ENCODE measurements around the gene HOXA11. TPM values are rescaled to one million over a fixed set of nuclear protein-coding genes. Genes with fewer than 3 reads are reported as not detected.
A peak's percentile ranks its signal among the peaks of the same experiment; 100 is the strongest.

The HOXA11 gene
- total and polyA plus RNA-seq, 5 donors from 2014 or later, result not detected

- Histone ChIP-seq H3K27me3 (ENCODE audit: control insufficient read depth, insufficient read depth, low read length) (peaks cover 60% of the 10 kb centered on the region), H3K36me3 (ENCODE audit: control insufficient read depth, insufficient read depth, low read length) (no peaks in the 10 kb centered on the region), H3K27ac (ENCODE audit: insufficient read depth, low read length, poor library complexity, severe bottlenecking) (no peak overlapping the region), H3K9me3 (ENCODE audit: control insufficient read depth in 2 of 2, low read length in 2 of 2) (no peaks in the 10 kb centered on the region), H3K4me3 (ENCODE audit: low read depth, low read length) (no peak overlapping the region), H3K4me1 (ENCODE audit: control insufficient read depth, insufficient read depth, low read length, poor library complexity, severe bottlenecking) (peaks cover 39% of the 10 kb centered on the region)
- DNase-seq (no peak), ATAC-seq (ENCODE audit: low read depth in 2 of 2) (no peak)
- Mint-ChIP-seq H3K27me3 (peaks cover 91% of the 10 kb centered on the region), H3K36me3 (peaks cover 3% of the 10 kb centered on the region), H3K27ac (no peak overlapping the region), H3K9me3 (peaks cover 0 to 20% (median 0%) of the 10 kb centered on the region in 7 donors), H3K4me1 (peaks cover 5 to 47% (median 21%) of the 10 kb centered on the region in 4 donors), H3K4me3 (peak overlapping the region in 1 of 4 donors; percentile 64)
Observed at GRCh38 chr7:27203365-27203953, 18.4 kb upstream of the HOXA11 start.

GRCh38 chr7:27202862-27203134 lies 17.8 kb upstream of the HOXA11 start:
- no peak for ATAC-seq (ENCODE audit: low read depth in 2 of 2)
- Mint-ChIP-seq H3K4me3 (peak overlapping the region in 1 of 4 donors; percentile 64), H3K27ac (no peak overlapping the region), H3K36me3 (peaks cover 3% of the 10 kb centered on the region), H3K4me1 (peaks cover 5 to 53% (median 24%) of the 10 kb centered on the region in 4 donors), H3K27me3 (peaks cover 91% of the 10 kb centered on the region), H3K9me3 (peaks cover 0 to 22% (median 0%) of the 10 kb centered on the region in 7 donors)
- no peak overlapping the region for H3K27ac ChIP-seq (ENCODE audit: insufficient read depth, low read length, poor library complexity, severe bottlenecking)
- H3K27me3 ChIP-seq (ENCODE audit: control insufficient read depth, insufficient read depth, low read length), result peaks cover 60% of the 10 kb centered on the region
- peaks cover 39% of the 10 kb centered on the region for H3K4me1 ChIP-seq (ENCODE audit: control insufficient read depth, insufficient read depth, low read length, poor library complexity, severe bottlenecking)
- no peak for DNase-seq
- no peak overlapping the region for H3K4me3 ChIP-seq (ENCODE audit: low read depth, low read length)
- peaks cover 0 to 2% of the 10 kb centered on the region in 2 experiments for H3K9me3 ChIP-seq (ENCODE audit: control insufficient read depth in 2 of 2, low read length in 2 of 2)
- no peaks in the 10 kb centered on the region for H3K36me3 ChIP-seq (ENCODE audit: control insufficient read depth, insufficient read depth, low read length)

GRCh38 chr7:27202018-27202861 lies 17.2 kb upstream of the HOXA11 start:
- peaks cover 0 to 22% (median 0%) of the 10 kb centered on the region in 7 donors for H3K9me3 Mint-ChIP-seq
- H3K36me3 Mint-ChIP-seq, result peaks cover 3% of the 10 kb centered on the region
- peaks cover 91% of the 10 kb centered on the region for H3K27me3 Mint-ChIP-seq
- no peak overlapping the region for H3K4me3 ChIP-seq (ENCODE audit: low read depth, low read length)
- peaks cover 0 to 6% of the 10 kb centered on the region in 2 experiments for H3K9me3 ChIP-seq (ENCODE audit: control insufficient read depth in 2 of 2, low read length in 2 of 2)
- peak overlapping the region in 3 of 4 donors; percentile 4 to 87 (median 5) for H3K4me3 Mint-ChIP-seq
- ATAC-seq (ENCODE audit: low read depth in 2 of 2) (no peak), DNase-seq (no peak)
- H3K27me3 ChIP-seq (ENCODE audit: control insufficient read depth, insufficient read depth, low read length), result peaks cover 60% of the 10 kb centered on the region
- H3K4me1 Mint-ChIP-seq, result peaks cover 5 to 58% (median 25%) of the 10 kb centered on the region in 4 donors
- peaks cover 39% of the 10 kb centered on the region for H3K4me1 ChIP-seq (ENCODE audit: control insufficient read depth, insufficient read depth, low read length, poor library complexity, severe bottlenecking)
- no peaks in the 10 kb centered on the region for H3K36me3 ChIP-seq (ENCODE audit: control insufficient read depth, insufficient read depth, low read length)
- no peak overlapping the region for H3K27ac ChIP-seq (ENCODE audit: insufficient read depth, low read length, poor library complexity, severe bottlenecking)
- H3K27ac Mint-ChIP-seq, result no peak overlapping the region

- Mint-ChIP-seq H3K4me1 (peaks cover 4 to 58% (median 25%) of the 10 kb centered on the region in 4 donors), H3K4me3 (peak overlapping the region in 3 of 4 donors; percentile 5 to 87 (median 73)), H3K27ac (no peak overlapping the region), H3K27me3 (peaks cover 91% of the 10 kb centered on the region), H3K9me3 (peaks cover 0 to 22% (median 0%) of the 10 kb centered on the region in 7 donors), H3K36me3 (peaks cover 3% of the 10 kb centered on the region)
- Histone ChIP-seq H3K4me1 (ENCODE audit: control insufficient read depth, insufficient read depth, low read length, poor library complexity, severe bottlenecking) (peaks cover 39% of the 10 kb centered on the region), H3K27me3 (ENCODE audit: control insufficient read depth, insufficient read depth, low read length) (peaks cover 60% of the 10 kb centered on the region), H3K4me3 (ENCODE audit: low read depth, low read length) (no peak overlapping the region), H3K27ac (ENCODE audit: insufficient read depth, low read length, poor library complexity, severe bottlenecking) (no peak overlapping the region), H3K36me3 (ENCODE audit: control insufficient read depth, insufficient read depth, low read length) (no peaks in the 10 kb centered on the region), H3K9me3 (ENCODE audit: control insufficient read depth in 2 of 2, low read length in 2 of 2) (peaks cover 0 to 6% of the 10 kb centered on the region in 2 experiments)
- no peak for ATAC-seq (ENCODE audit: low read depth in 2 of 2)
- DNase-seq, result no peak
Observed at GRCh38 chr7:27201580-27202017, 16.6 kb upstream of the HOXA11 start.

GRCh38 chr7:27200761-27201579 lies 15.9 kb upstream of the HOXA11 start:
- peaks cover 39% of the 10 kb centered on the region for H3K4me1 ChIP-seq (ENCODE audit: control insufficient read depth, insufficient read depth, low read length, poor library complexity, severe bottlenecking)
- DNase-seq, result no peak
- no peak overlapping the region for H3K4me3 ChIP-seq (ENCODE audit: low read depth, low read length)

GRCh38 chr7:27199849-27200760 lies 15.1 kb upstream of the HOXA11 start, which contains the start of gene HOXA13:
HOXA13 (minus strand) TSS chr7:27200091; CDS start chr7:27200077, 14 bp downstream.
- DNase-seq, result no peak
- peaks cover 64% of the 10 kb centered on the region for H3K27me3 ChIP-seq (ENCODE audit: control insufficient read depth, insufficient read depth, low read length)
- no peak within 1 kb of the TSS for H3K4me3 ChIP-seq (ENCODE audit: low read depth, low read length)
- H3K36me3 ChIP-seq (ENCODE audit: control insufficient read depth, insufficient read depth, low read length), result no peaks in the 10 kb centered on the region
- ATAC-seq (ENCODE audit: low read depth in 2 of 2), result peak; percentile 44 to 59
- H3K27ac ChIP-seq (ENCODE audit: insufficient read depth, low read length, poor library complexity, severe bottlenecking), result no peak within 1 kb of the TSS
- Mint-ChIP-seq H3K4me1 (peaks cover 0 to 49% (median 19%) of the 10 kb centered on the region in 4 donors), H3K27me3 (peaks cover 91% of the 10 kb centered on the region), H3K27ac (peak within 1 kb of the TSS in 1 of 3 donors; percentile 71), H3K4me3 (peak within 1 kb of the TSS; percentile 79 to 87 (median 82)), H3K9me3 (peaks cover 0 to 22% (median 0%) of the 10 kb centered on the region in 7 donors), H3K36me3 (no peaks in the 10 kb centered on the region)
- H3K9me3 ChIP-seq (ENCODE audit: control insufficient read depth in 2 of 2, low read length in 2 of 2), result peaks cover 0 to 6% of the 10 kb centered on the region in 2 experiments
- H3K4me1 ChIP-seq (ENCODE audit: control insufficient read depth, insufficient read depth, low read length, poor library complexity, severe bottlenecking), result peaks cover 35% of the 10 kb centered on the region

More at GRCh38 chr7:27200761-27201579, 15.9 kb upstream of the HOXA11 start:
- peaks cover 2% of the 10 kb centered on the region for H3K36me3 Mint-ChIP-seq
- H3K27me3 ChIP-seq (ENCODE audit: control insufficient read depth, insufficient read depth, low read length), result peaks cover 61% of the 10 kb centered on the region
- peaks cover 91% of the 10 kb centered on the region for H3K27me3 Mint-ChIP-seq
- H3K9me3 ChIP-seq (ENCODE audit: control insufficient read depth in 2 of 2, low read length in 2 of 2), result peaks cover 0 to 6% of the 10 kb centered on the region in 2 experiments
- H3K36me3 ChIP-seq (ENCODE audit: control insufficient read depth, insufficient read depth, low read length), result no peaks in the 10 kb centered on the region
- no peak overlapping the region for H3K27ac ChIP-seq (ENCODE audit: insufficient read depth, low read length, poor library complexity, severe bottlenecking)
- H3K4me3 Mint-ChIP-seq, result peak overlapping the region; percentile 69 to 87 (median 76)
- peaks cover 0 to 56% (median 24%) of the 10 kb centered on the region in 4 donors for H3K4me1 Mint-ChIP-seq
- peaks cover 0 to 22% (median 0%) of the 10 kb centered on the region in 7 donors for H3K9me3 Mint-ChIP-seq
- no peak for ATAC-seq (ENCODE audit: low read depth in 2 of 2)
- peak overlapping the region in 1 of 3 donors; percentile 71 for H3K27ac Mint-ChIP-seq
